Measurements from ENCODE around the gene L3MBTL4.

Gene L3MBTL4

GRCh38 chr18:6248017-6248416 is 166.7 kb downstream of the L3MBTL4 start:
- Histone ChIP-seq H3K4me2 (no peak overlapping the region), H3K4me3 (no peak overlapping the region), H3K9me3 (peaks cover 13% of the 10 kb centered on the region), H3K27me3 (no peaks in the 10 kb centered on the region), H3K27ac (no peak overlapping the region), H3K36me3 (no peaks in the 10 kb centered on the region), H4K20me1 (no peaks in the 10 kb centered on the region), H3K4me1 (peaks cover 24% of the 10 kb centered on the region), H3K9ac (no peak overlapping the region)
- no peak for TF ChIP-seq Cebpa-rat (IDR thresholded peaks at IDR 0.05)

- Histone ChIP-seq H3K9me3 (no peaks in the 10 kb centered on the region), H3K4me2 (no peak overlapping the region), H4K20me1 (no peaks in the 10 kb centered on the region), H3K36me3 (peaks cover 8% of the 10 kb centered on the region), H3K4me3 (no peak overlapping the region), H3K27ac (no peak overlapping the region), H3K9ac (no peak overlapping the region), H3K27me3 (no peaks in the 10 kb centered on the region), H3K4me1 (no peaks in the 10 kb centered on the region)
- TF ChIP-seq Cebpa-rat (IDR thresholded peaks at IDR 0.05): no peak
Observed at GRCh38 chr18:6242004-6242403, 172.7 kb downstream of the L3MBTL4 start.

GRCh38 chr18:6239716-6240115 is 175.0 kb downstream of the L3MBTL4 start:
- Histone ChIP-seq H3K27me3 (no peaks in the 10 kb centered on the region), H3K4me3 (no peak overlapping the region), H3K4me2 (no peak overlapping the region), H3K9ac (no peak overlapping the region), H3K36me3 (peaks cover 8% of the 10 kb centered on the region), H3K27ac (no peak overlapping the region), H3K9me3 (peaks cover 5% of the 10 kb centered on the region; the same call in 1 of the 2 replicates), H3K4me1 (no peaks in the 10 kb centered on the region), H4K20me1 (no peaks in the 10 kb centered on the region)
- no peak for TF ChIP-seq Cebpa-rat (IDR thresholded peaks at IDR 0.05)

GRCh38 chr18:6236258-6236657 is 178.5 kb downstream of the L3MBTL4 start:
- Histone ChIP-seq H3K4me3 (no peak overlapping the region), H3K27me3 (no peaks in the 10 kb centered on the region), H3K27ac (no peak overlapping the region), H4K20me1 (no peaks in the 10 kb centered on the region), H3K36me3 (peaks cover 4% of the 10 kb centered on the region; the same call in 1 of the 2 replicates), H3K9ac (no peak overlapping the region), H3K4me2 (no peak overlapping the region), H3K9me3 (peaks cover 6% of the 10 kb centered on the region; the same call in 1 of the 2 replicates), H3K4me1 (no peaks in the 10 kb centered on the region)
- no peak for TF ChIP-seq Cebpa-rat (IDR thresholded peaks at IDR 0.05)

- Histone ChIP-seq H3K36me3 (peaks cover 17% of the 10 kb centered on the region), H3K27me3 (no peaks in the 10 kb centered on the region)
Observed at GRCh38 chr18:6222271-6222670, 192.4 kb downstream of the L3MBTL4 start.

GRCh38 chr18:6221602-6222014 is 193.1 kb downstream of the L3MBTL4 start:
- Histone ChIP-seq H3K4me2 (no peak overlapping the region), H3K9me3 (peaks cover 11% of the 10 kb centered on the region), H3K36me3 (peaks cover 17% of the 10 kb centered on the region), H4K20me1 (no peaks in the 10 kb centered on the region), H3K4me1 (no peaks in the 10 kb centered on the region), H3K27ac (no peak overlapping the region), H3K4me3 (no peak overlapping the region), H3K27me3 (no peaks in the 10 kb centered on the region), H3K9ac (no peak overlapping the region)
- TF ChIP-seq Cebpa-rat (IDR thresholded peaks at IDR 0.05): no peak

More at GRCh38 chr18:6222271-6222670, 192.4 kb downstream of the L3MBTL4 start:
- no peak overlapping the region for H3K4me2 ChIP-seq
- H3K9ac ChIP-seq: no peak overlapping the region
- H3K4me1 ChIP-seq: no peaks in the 10 kb centered on the region
- no peaks in the 10 kb centered on the region for H4K20me1 ChIP-seq
- H3K27ac ChIP-seq: no peak overlapping the region
- H3K9me3 ChIP-seq: peaks cover 11% of the 10 kb centered on the region
- no peak for TF ChIP-seq Cebpa-rat (IDR thresholded peaks at IDR 0.05)
- H3K4me3 ChIP-seq: no peak overlapping the region

- Histone ChIP-seq H3K27ac (no peak overlapping the region), H3K36me3 (peaks cover 11% of the 10 kb centered on the region), H3K4me1 (no peaks in the 10 kb centered on the region), H3K9me3 (peaks cover under 1% of the 10 kb centered on the region), H3K27me3 (no peaks in the 10 kb centered on the region), H3K9ac (no peak overlapping the region), H4K20me1 (no peaks in the 10 kb centered on the region), H3K4me3 (no peak overlapping the region), H3K4me2 (no peak overlapping the region)
- TF ChIP-seq Cebpa-rat (IDR thresholded peaks at IDR 0.05): no peak
Observed at GRCh38 chr18:6220129-6220528, 194.6 kb downstream of the L3MBTL4 start.

- H3K4me3 ChIP-seq: no peak overlapping the region
- H3K27ac ChIP-seq: no peak overlapping the region
- TF ChIP-seq Cebpa-rat (IDR thresholded peaks at IDR 0.05): no peak
- H3K4me2 ChIP-seq: no peak overlapping the region
- H3K36me3 ChIP-seq: peaks cover 10% of the 10 kb centered on the region; the same call in 1 of the 2 replicates
- no peaks in the 10 kb centered on the region for H3K9me3 ChIP-seq
- H3K27me3 ChIP-seq: no peaks in the 10 kb centered on the region
- no peaks in the 10 kb centered on the region for H3K4me1 ChIP-seq
- no peak overlapping the region for H3K9ac ChIP-seq
- H4K20me1 ChIP-seq: no peaks in the 10 kb centered on the region
Observed at GRCh38 chr18:6219116-6219717, 195.5 kb downstream of the L3MBTL4 start.

- Histone ChIP-seq H3K4me3 (no peak overlapping the region), H3K9me3 (no peaks in the 10 kb centered on the region), H3K27me3 (no peaks in the 10 kb centered on the region), H3K36me3 (peaks cover 10% of the 10 kb centered on the region; the same call in 1 of the 2 replicates), H3K27ac (no peak overlapping the region), H4K20me1 (no peaks in the 10 kb centered on the region), H3K4me1 (no peaks in the 10 kb centered on the region), H3K9ac (no peak overlapping the region), H3K4me2 (no peak overlapping the region)
- no peak for TF ChIP-seq Cebpa-rat (IDR thresholded peaks at IDR 0.05)
Observed at GRCh38 chr18:6215888-6216287, 198.8 kb downstream of the L3MBTL4 start.

GRCh38 chr18:6211174-6211504 is 203.6 kb downstream of the L3MBTL4 start:
- H3K4me3 ChIP-seq: no peak overlapping the region
- H3K27ac ChIP-seq: no peak overlapping the region
- H3K4me2 ChIP-seq: no peak overlapping the region
- no peak overlapping the region for H3K9ac ChIP-seq
- H3K4me1 ChIP-seq: no peaks in the 10 kb centered on the region
- TF ChIP-seq Cebpa-rat (IDR thresholded peaks at IDR 0.05): no peak
- no peaks in the 10 kb centered on the region for H3K27me3 ChIP-seq
- H4K20me1 ChIP-seq: no peaks in the 10 kb centered on the region
- no peaks in the 10 kb centered on the region for H3K36me3 ChIP-seq
- no peaks in the 10 kb centered on the region for H3K9me3 ChIP-seq
